NB4 (cell line): Measurements from ENCODE around the gene FOXS1.

Experiments
- DNase-seq: peaks from one replicate; pipeline ENCODE4 v3.0.0; 2010; ENCODE audit warnings: low read depth
- H3K4me3 ChIP-seq: one replicate; pipeline ENCODE4 v1.5.1; 2011; ENCODE audit warnings: mild to moderate bottlenecking, low read depth, low read length, moderate library complexity
- CTCF ChIP-seq: IDR thresholded peaks from one replicate; pipeline ENCODE4 v1.5.1; 2012; ENCODE audit warnings: low read depth, low read length
- MYC ChIP-seq: IDR thresholded peaks from 2 replicates; pipeline ENCODE4 v1.6.1; 2011; ENCODE audit warnings: low read depth, low read length
- POLR2A ChIP-seq: IDR thresholded peaks from 2 replicates; pipeline ENCODE4 v1.6.1; 2011; ENCODE audit warnings: mild to moderate bottlenecking; ENCODE audit not compliant: insufficient read length; ENCODE audit errors: extremely low read depth
- TF ChIP-seq, protein P1 (sequence below): IDR thresholded peaks from 2 replicates; pipeline ENCODE4 v1.6.1; 2011; ENCODE audit warnings: low read depth, low read length

Gene FOXS1

GRCh38 chr20:31803552-31804291 lies 41.7 kb downstream of the FOXS1 start:
- DNase-seq, result no peak
- H3K4me3 ChIP-seq, result no peak overlapping the region
- TF ChIP-seq MYC (no peak), CTCF (no peak), POLR2A (no peak)
- TF ChIP-seq, protein P1, sequence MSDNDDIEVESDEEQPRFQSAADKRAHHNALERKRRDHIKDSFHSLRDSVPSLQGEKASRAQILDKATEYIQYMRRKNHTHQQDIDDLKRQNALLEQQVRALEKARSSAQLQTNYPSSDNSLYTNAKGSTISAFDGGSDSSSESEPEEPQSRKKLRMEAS, result no peak

DNA sequence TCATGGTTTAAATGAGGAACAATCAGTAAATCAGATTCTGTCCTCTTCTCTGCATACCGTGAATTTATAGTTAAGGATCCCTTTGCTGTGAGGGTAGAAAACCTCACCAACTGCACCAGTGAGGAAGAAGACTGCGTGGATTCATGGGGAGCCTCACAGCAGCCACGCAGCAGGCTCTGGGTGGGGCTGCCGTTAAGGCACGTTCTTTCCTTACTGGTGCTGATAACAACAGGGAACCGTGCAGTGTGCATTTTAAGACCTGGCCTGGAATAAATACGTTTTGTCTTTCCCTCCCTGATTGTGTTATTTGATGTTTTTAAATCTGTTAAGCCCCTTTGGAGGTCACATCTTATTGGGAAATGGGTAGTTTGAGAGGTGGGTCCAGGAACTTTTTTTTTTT lies 43.9 kb downstream of the FOXS1 start:
- no peak for DNase-seq
- TF ChIP-seq, protein P1, result no peak
- TF ChIP-seq POLR2A (no peak), MYC (no peak), CTCF (no peak)

GRCh38 chr20:31797364-31797763 lies 48.0 kb downstream of the FOXS1 start:
- no peak for TF ChIP-seq CTCF
- TF ChIP-seq, protein P1, result no peak
- no peak for TF ChIP-seq MYC
- no peak for TF ChIP-seq POLR2A
- no peak overlapping the region for H3K4me3 ChIP-seq
- no peak for DNase-seq

More for the DNA sequence above, 43.9 kb downstream of the FOXS1 start:
- no peak overlapping the region for H3K4me3 ChIP-seq
